RWPE2 (cell line): ENCODE measurements around the gene CDHR5.

Source experiments
- ATAC-seq: fragments of 200-7000 bp; cut with Tn5 transposase; 3 replicates; pipeline ENCODE4 v1.9.1; 2021; ENCODE audit warnings: low read depth
- DNase-seq: peaks from one replicate; pipeline ENCODE4 v3.0.0-alpha.2; 2020; ENCODE audit warnings: low spot score
- H3K27ac ChIP-seq: fragments of 450-650 bp; 2 replicates; pipeline ENCODE4 v1.5.1; 2017; ENCODE audit warnings: mild to moderate bottlenecking; ENCODE audit not compliant: poor library complexity, severe bottlenecking
- H3K27me3 ChIP-seq: fragments of 250-450 bp; sonication (Bioruptor Pico); 2 replicates; pipeline ENCODE4 v1.5.1; 2021; ENCODE audit warnings: mild to moderate bottlenecking, moderate library complexity; ENCODE audit not compliant: insufficient read depth, poor library complexity, severe bottlenecking
- H3K36me3 ChIP-seq: fragments of 250-450 bp; sonication (Bioruptor Pico); 2 replicates; pipeline ENCODE4 v1.5.1; 2020; ENCODE audit warnings: low read depth, mild to moderate bottlenecking, moderate library complexity
- H3K4me1 ChIP-seq: fragments of 250-450 bp; sonication (Bioruptor Pico); 2 replicates; pipeline ENCODE4 v1.5.1; 2021; ENCODE audit warnings: mild to moderate bottlenecking, moderate library complexity; ENCODE audit not compliant: insufficient read depth, poor library complexity, severe bottlenecking
- H3K4me3 ChIP-seq: fragments of 250-450 bp; sonication (Bioruptor Pico); 2 replicates; pipeline ENCODE4 v1.5.1; 2021; ENCODE audit warnings: mild to moderate bottlenecking, moderate library complexity; ENCODE audit not compliant: severe bottlenecking
- H3K9me3 ChIP-seq: fragments of 250-450 bp; sonication (Bioruptor Pico); 2 replicates; pipeline ENCODE4 v1.5.1; 2021; ENCODE audit warnings: mild to moderate bottlenecking, moderate library complexity; ENCODE audit not compliant: severe bottlenecking
- CTCF ChIP-seq: fragments of 450-650 bp; IDR thresholded peaks from one replicate; pipeline ENCODE4 v1.5.1; 2017; ENCODE audit warnings: mild to moderate bottlenecking, moderate library complexity; ENCODE audit not compliant: poor library complexity, severe bottlenecking

CDHR5 gene

GRCh38 chr11:636511-637332 is 12.0 kb upstream of the CDHR5 start, which contains the start of gene DRD4:
DRD4 (plus strand) TSS chr11:637269; CDS start chr11:637305, 36 bp downstream.
- DNase-seq (no peak), ATAC-seq (0 out of 3 replicates have a peak, but pooled peaks have one; percentile 11)
- no peak within 1 kb of the TSS for H3K27ac ChIP-seq
- no peaks in the 10 kb centered on the region for H3K9me3 ChIP-seq
- no peak within 1 kb of the TSS for H3K4me3 ChIP-seq
- no peak for TF ChIP-seq CTCF
- no peaks in the 10 kb centered on the region for H3K27me3 ChIP-seq
- no peaks in the 10 kb centered on the region for H3K36me3 ChIP-seq
- no peaks in the 10 kb centered on the region for H3K4me1 ChIP-seq

GRCh38 chr11:635945-636510 is 11.3 kb upstream of the CDHR5 start:
- no peak for TF ChIP-seq CTCF
- Histone ChIP-seq H3K36me3 (no peaks in the 10 kb centered on the region), H3K9me3 (no peaks in the 10 kb centered on the region), H3K4me1 (no peaks in the 10 kb centered on the region), H3K27ac (no peak overlapping the region), H3K4me3 (no peak overlapping the region), H3K27me3 (no peaks in the 10 kb centered on the region)
- DNase-seq (no peak), ATAC-seq (no peak; the same call in 2 of the 3 replicates)

- Histone ChIP-seq H3K27me3 (no peaks in the 10 kb centered on the region), H3K9me3 (no peaks in the 10 kb centered on the region), H3K4me3 (no peak overlapping the region), H3K27ac (no peak overlapping the region), H3K36me3 (no peaks in the 10 kb centered on the region), H3K4me1 (no peaks in the 10 kb centered on the region)
- ATAC-seq: no peak
- TF ChIP-seq CTCF: no peak
- no peak for DNase-seq
Measured at GRCh38 chr11:630871-631270, 6.1 kb upstream of the CDHR5 start.

- Histone ChIP-seq H3K36me3 (no peaks in the 10 kb centered on the region), H3K9me3 (no peaks in the 10 kb centered on the region), H3K4me3 (no peak overlapping the region), H3K27ac (no peak overlapping the region), H3K27me3 (no peaks in the 10 kb centered on the region), H3K4me1 (no peaks in the 10 kb centered on the region)
- no peak for TF ChIP-seq CTCF
- ATAC-seq (no peak), DNase-seq (no peak)
Measured at GRCh38 chr11:629237-629583, 4.5 kb upstream of the CDHR5 start.

- Histone ChIP-seq H3K4me3 (no peak overlapping the region), H3K27ac (no peak overlapping the region), H3K36me3 (no peaks in the 10 kb centered on the region), H3K9me3 (no peaks in the 10 kb centered on the region), H3K4me1 (no peaks in the 10 kb centered on the region), H3K27me3 (no peaks in the 10 kb centered on the region)
- no peak for ATAC-seq
- TF ChIP-seq CTCF: no peak
- DNase-seq: peak; percentile 45
Measured at GRCh38 chr11:628056-628455, 3.3 kb upstream of the CDHR5 start.
